ENCODE data around the gene GNG14. TPM values are rescaled to one million over a fixed set of nuclear protein-coding genes. Genes with fewer than 3 reads are reported as not detected.

The GNG14 gene
- total RNA-seq, 4 donors from 2014 or later: not detected

DNA sequence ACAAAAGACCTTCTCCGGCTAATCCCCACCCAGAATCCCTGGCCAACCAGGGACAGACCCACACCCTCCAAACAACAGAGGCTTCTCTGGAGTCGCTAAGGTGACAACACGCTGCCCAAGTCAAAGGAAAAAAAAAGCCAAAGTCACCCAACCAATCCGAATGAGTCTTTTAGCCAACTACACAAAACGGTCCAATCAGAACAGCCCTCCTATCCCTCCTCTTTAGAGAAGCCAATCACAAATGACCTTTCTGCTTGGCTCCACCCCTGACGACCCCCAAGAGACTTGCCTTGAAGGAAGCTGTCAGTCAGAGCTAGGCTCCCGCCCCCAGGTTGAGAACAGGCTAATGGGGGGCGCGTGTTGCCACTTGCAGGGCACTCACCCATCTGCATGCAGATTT, 15.2 kb downstream of the GNG14 start:
- Histone ChIP-seq H3K4me3 (no peak overlapping the region), H3K36me3 (peaks cover 73 to 96% (median 92%) of the 10 kb centered on the region in 4 donors), H3K9me3 (no peaks in the 10 kb centered on the region), H3K27me3 (no peaks in the 10 kb centered on the region), H3K4me1 (no peaks in the 10 kb centered on the region), H3K27ac (replicated peaks in 1 of 4) (no peak overlapping the region)
- 60% methylated on average over 8 of the region's 9 CpGs for WGBS
- intact Hi-C loops (cut with DNase I): no loop called here
- TF ChIP-seq POLR2AphosphoS5 (IDR thresholded peaks at IDR 0.05) (no peak), POLR2A (IDR thresholded peaks at IDR 0.05; ENCODE audit: low read depth) (no peak), EP300 (IDR thresholded peaks at IDR 0.05) (no peak)
- TF ChIP-seq, protein P1, sequence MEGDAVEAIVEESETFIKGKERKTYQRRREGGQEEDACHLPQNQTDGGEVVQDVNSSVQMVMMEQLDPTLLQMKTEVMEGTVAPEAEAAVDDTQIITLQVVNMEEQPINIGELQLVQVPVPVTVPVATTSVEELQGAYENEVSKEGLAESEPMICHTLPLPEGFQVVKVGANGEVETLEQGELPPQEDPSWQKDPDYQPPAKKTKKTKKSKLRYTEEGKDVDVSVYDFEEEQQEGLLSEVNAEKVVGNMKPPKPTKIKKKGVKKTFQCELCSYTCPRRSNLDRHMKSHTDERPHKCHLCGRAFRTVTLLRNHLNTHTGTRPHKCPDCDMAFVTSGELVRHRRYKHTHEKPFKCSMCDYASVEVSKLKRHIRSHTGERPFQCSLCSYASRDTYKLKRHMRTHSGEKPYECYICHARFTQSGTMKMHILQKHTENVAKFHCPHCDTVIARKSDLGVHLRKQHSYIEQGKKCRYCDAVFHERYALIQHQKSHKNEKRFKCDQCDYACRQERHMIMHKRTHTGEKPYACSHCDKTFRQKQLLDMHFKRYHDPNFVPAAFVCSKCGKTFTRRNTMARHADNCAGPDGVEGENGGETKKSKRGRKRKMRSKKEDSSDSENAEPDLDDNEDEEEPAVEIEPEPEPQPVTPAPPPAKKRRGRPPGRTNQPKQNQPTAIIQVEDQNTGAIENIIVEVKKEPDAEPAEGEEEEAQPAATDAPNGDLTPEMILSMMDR (IDR thresholded peaks at IDR 0.05): no peak
- DNase-seq (ENCODE audit: extremely low spot score): no peak

DNA sequence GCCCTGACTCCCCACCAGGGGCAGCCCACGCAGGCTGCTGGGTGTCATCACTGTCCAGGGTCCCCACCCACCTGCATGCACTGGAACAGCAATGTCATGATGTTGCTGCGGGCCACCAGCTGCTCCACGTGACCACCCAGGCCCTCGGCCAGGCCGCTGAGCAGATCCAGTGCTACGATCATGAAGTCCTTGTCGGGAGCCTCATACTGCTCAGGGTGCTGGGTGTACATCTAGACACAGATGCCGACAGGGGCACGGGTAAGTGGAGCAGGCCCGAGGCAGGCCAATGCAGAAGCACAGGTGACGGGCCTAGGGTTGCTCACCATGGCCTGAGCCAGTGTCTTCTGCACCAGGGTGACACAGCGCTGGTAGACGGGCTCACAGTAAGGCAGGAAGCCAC, 17.4 kb downstream of the GNG14 start:
- Histone ChIP-seq H3K27ac (replicated peaks in 1 of 4) (no peak overlapping the region), H3K36me3 (peaks cover 91 to 100% (median 100%) of the 10 kb centered on the region in 4 donors), H3K9me3 (no peaks in the 10 kb centered on the region), H3K27me3 (no peaks in the 10 kb centered on the region), H3K4me3 (no peak overlapping the region), H3K4me1 (no peaks in the 10 kb centered on the region)
- no peak for DNase-seq (ENCODE audit: extremely low spot score)
- WGBS: 92% methylated on average over 1 of the region's 13 CpGs
- no peak for TF ChIP-seq POLR2AphosphoS5 (IDR thresholded peaks at IDR 0.05)
- TF ChIP-seq, protein P1 (IDR thresholded peaks at IDR 0.05): no peak
- no peak for TF ChIP-seq POLR2A (IDR thresholded peaks at IDR 0.05; ENCODE audit: low read depth)
- no peak for TF ChIP-seq EP300 (IDR thresholded peaks at IDR 0.05)
- intact Hi-C loops (cut with DNase I): no loop called here

DNA sequence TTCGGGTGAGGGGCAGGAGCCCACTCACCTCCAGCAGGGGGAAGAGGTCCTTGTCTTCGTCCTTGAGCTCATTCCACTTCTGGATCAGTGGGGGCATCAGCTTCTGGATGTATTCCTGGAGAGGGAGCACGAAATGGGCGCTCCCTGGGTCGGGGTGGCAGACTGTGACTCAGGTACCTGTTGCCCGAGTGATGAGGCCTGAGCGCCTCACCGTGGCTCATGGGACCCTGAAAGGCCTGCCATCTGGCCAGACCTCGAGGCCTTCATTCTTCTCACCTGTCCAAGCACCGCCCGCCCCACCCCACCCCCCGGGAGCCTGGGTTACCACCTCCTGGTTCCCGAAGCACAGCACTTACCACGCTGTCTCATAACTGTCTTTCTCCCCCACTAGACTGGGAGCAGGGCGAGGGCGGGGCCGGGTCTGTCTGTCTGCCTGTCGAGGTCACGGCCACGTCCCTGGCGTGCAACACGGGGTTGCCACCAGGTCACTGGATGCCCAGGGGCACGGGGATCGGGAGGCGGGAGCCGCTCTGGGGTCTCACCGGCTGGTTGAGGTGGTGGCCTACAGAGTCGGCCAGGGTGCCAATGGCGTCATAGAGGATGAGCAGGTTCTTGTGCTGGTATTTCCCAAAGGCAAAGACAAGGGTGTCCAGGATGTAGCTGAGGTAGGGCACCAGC, 18.0 kb downstream of the GNG14 start:
- DNase-seq (ENCODE audit: extremely low spot score): no peak
- Histone ChIP-seq H3K27ac (replicated peaks in 1 of 4) (no peak overlapping the region), H3K36me3 (peaks cover 91 to 100% (median 100%) of the 10 kb centered on the region in 4 donors), H3K4me1 (no peaks in the 10 kb centered on the region), H3K4me3 (no peak overlapping the region), H3K27me3 (no peaks in the 10 kb centered on the region), H3K9me3 (no peaks in the 10 kb centered on the region)
- WGBS: 76% methylated on average over 7 of the region's 29 CpGs
- intact Hi-C loops (cut with DNase I): no loop called here
- TF ChIP-seq, protein P1 (IDR thresholded peaks at IDR 0.05): no peak
- no peak for TF ChIP-seq EP300 (IDR thresholded peaks at IDR 0.05)
- no peak for TF ChIP-seq POLR2AphosphoS5 (IDR thresholded peaks at IDR 0.05)
- no peak for TF ChIP-seq POLR2A (IDR thresholded peaks at IDR 0.05; ENCODE audit: low read depth)

DNA sequence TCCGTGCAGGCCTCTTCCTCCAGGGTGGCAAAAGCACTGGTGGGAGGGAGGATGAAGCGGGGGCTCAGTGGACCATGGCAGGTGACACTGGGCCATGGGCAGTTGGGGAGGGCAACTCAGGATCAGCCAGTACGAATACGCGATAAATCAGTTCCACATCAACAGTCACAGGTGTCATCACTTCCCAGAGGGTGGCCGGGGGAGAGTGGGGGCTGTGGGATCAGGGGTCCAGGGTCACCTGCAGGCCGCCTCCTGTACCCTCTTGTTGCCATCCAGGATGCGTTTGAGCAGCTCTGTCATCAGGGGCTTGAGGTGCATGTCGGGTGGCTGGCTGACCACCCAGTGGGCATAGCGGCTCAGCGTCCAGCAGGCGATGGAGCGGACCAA, 18.5 kb downstream of the GNG14 start:
- TF ChIP-seq, protein P1 (IDR thresholded peaks at IDR 0.05): no peak
- TF ChIP-seq EP300 (IDR thresholded peaks at IDR 0.05) (no peak), POLR2AphosphoS5 (IDR thresholded peaks at IDR 0.05) (no peak), POLR2A (IDR thresholded peaks at IDR 0.05; ENCODE audit: low read depth) (no peak)
- Histone ChIP-seq H3K9me3 (no peaks in the 10 kb centered on the region), H3K27ac (replicated peaks in 1 of 4) (no peak overlapping the region), H3K36me3 (peaks cover 91 to 100% (median 100%) of the 10 kb centered on the region in 4 donors), H3K4me1 (no peaks in the 10 kb centered on the region), H3K27me3 (no peaks in the 10 kb centered on the region), H3K4me3 (no peak overlapping the region)
- intact Hi-C loops (cut with DNase I): no loop called here
- 90% methylated on average over 9 of the region's 13 CpGs for WGBS
- DNase-seq (ENCODE audit: extremely low spot score): no peak

DNA sequence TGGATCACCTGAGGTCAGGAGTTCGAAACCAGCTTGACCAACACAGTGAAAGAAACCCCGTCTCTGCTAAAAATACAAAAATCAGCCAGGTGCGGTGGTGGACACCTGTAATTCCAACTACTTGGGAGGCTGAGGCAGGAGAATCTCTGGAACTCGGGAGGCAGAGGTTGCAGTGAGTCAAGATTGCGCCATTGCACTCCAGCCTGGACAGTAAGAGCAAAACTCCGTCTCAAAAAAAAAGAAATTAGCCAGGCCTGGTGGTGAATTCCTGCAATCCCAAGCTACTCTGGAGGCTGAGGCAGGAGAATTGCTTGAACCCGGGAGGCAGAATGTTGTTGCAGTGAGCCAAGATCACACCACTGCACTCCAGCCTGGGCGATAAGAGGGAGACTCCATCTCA, 20.8 kb downstream of the GNG14 start:
- H3K27me3 ChIP-seq: no peaks in the 10 kb centered on the region
- H3K4me3 ChIP-seq: no peak overlapping the region
- no peak for DNase-seq (ENCODE audit: extremely low spot score)
- H3K4me1 ChIP-seq: peaks cover 0 to 4% (median 2%) of the 10 kb centered on the region in 4 donors
- peaks cover 86 to 98% (median 96%) of the 10 kb centered on the region in 4 donors for H3K36me3 ChIP-seq
- intact Hi-C loops (cut with DNase I): no loop called here
- no peak overlapping the region for H3K27ac ChIP-seq (replicated peaks in 1 of 4)
- 93% methylated on average over 8 of the region's 8 CpGs for WGBS
- TF ChIP-seq POLR2A (IDR thresholded peaks at IDR 0.05; ENCODE audit: low read depth) (no peak), POLR2AphosphoS5 (IDR thresholded peaks at IDR 0.05) (no peak), EP300 (IDR thresholded peaks at IDR 0.05) (no peak)
- TF ChIP-seq, protein P1 (IDR thresholded peaks at IDR 0.05): no peak
- H3K9me3 ChIP-seq: no peaks in the 10 kb centered on the region

Measured in esophagus muscularis mucosa (tissue), 4 donors.